Caco-2 (cell line): ENCODE results near the gene PTPRB. TPM values are rescaled to one million over a fixed set of nuclear protein-coding genes. Genes with fewer than 3 reads are reported as not detected.

Experiments
- BruUV-seq: library from RNA; stranded (reverse); fragments of 400-500 nt; replicated peaks from 2 replicates; lab custom pipeline; 2021; lab: Mats Ljungman, UMichigan
- CTCF ChIA-PET: fragments of 300-600 bp; sonication (Branson Sonifier 250); formaldehyde crosslinking; loops from one replicate; lab custom pipeline; 2022; ENCODE audit warnings: antibody characterized with exemption; lab: Charles Lee
- POLR2A ChIA-PET: fragments of 300-600 bp; sonication (Branson Sonifier 250); formaldehyde crosslinking; loops from one replicate; lab custom pipeline; 2022; ENCODE audit warnings: antibody characterized with exemption; lab: Charles Lee
- DNase-seq, 2 experiments: peaks; one replicate each; pipeline versions ENCODE4 v3.0.0 to v3.0.0-alpha.2; 2020 to 2022
- H3K27me3 ChIP-seq: replicated peaks from 2 replicates; pipeline ENCODE4 v1.6.0; 2011; ENCODE audit warnings: low read length; ENCODE audit not compliant: control insufficient read depth, insufficient read depth
- H3K36me3 ChIP-seq: 2 replicates; pipeline ENCODE4 v1.5.1; 2011; ENCODE audit warnings: low read length; ENCODE audit not compliant: control insufficient read depth, insufficient read depth
- H3K4me1 ChIP-seq: fragments of 250-450 bp; sonication (Bioruptor Pico); 2 replicates; pipeline ENCODE4 v1.5.1; 2020; ENCODE audit warnings: mild to moderate bottlenecking
- H3K4me3 ChIP-seq: 2 replicates; pipeline ENCODE4 v1.5.1; 2011; ENCODE audit warnings: low read depth, mild to moderate bottlenecking, control low read depth, low read length
- H3K9me3 ChIP-seq: fragments of 250-450 bp; sonication (Bioruptor Pico); 2 replicates; pipeline ENCODE4 v1.5.1; 2020; ENCODE audit warnings: mild to moderate bottlenecking, moderate library complexity
- H3K27ac Mint-ChIP-seq: one replicate; pipeline ENCODE4 v1.8.0; 2022; ENCODE audit warnings: mixed read lengths; ENCODE audit not compliant: unreplicated experiment
- H3K27me3 Mint-ChIP-seq: one replicate; pipeline ENCODE4 v1.8.0; 2022; ENCODE audit warnings: mixed read lengths; ENCODE audit not compliant: insufficient read depth, unreplicated experiment
- H3K36me3 Mint-ChIP-seq: one replicate; pipeline ENCODE4 v1.8.0; 2022; ENCODE audit warnings: mild to moderate bottlenecking, mixed read lengths; ENCODE audit not compliant: insufficient read depth, unreplicated experiment
- H3K4me1 Mint-ChIP-seq: one replicate; pipeline ENCODE4 v1.8.0; 2022; ENCODE audit warnings: low read depth, mixed read lengths; ENCODE audit not compliant: unreplicated experiment
- H3K4me3 Mint-ChIP-seq: one replicate; pipeline ENCODE4 v1.8.0; 2022; ENCODE audit warnings: mild to moderate bottlenecking, moderate library complexity, mixed read lengths; ENCODE audit not compliant: unreplicated experiment
- H3K9me3 Mint-ChIP-seq: one replicate; pipeline ENCODE4 v1.8.0; 2022; ENCODE audit warnings: mixed read lengths; ENCODE audit not compliant: unreplicated experiment
- intact Hi-C: fragments of 100-400 bp; cut with micrococcal nuclease; formaldehyde crosslinking; loops from one replicate; pipeline ENCODE4 v1.10.0; 2022; ENCODE audit not compliant: unreplicated experiment
- total RNA-seq: library from RNA; stranded (reverse); gene quantifications from 2 replicates; pipeline ENCODE4 v1.2.3, GENCODE V29; 2022
- TF ChIP-seq, protein P1 (sequence below), 2 experiments: fragments of 200-600 bp in 1 of 2; IDR thresholded peaks; 1 replicate in 1 of 2; 2 replicates in 1 of 2; pipeline versions ENCODE4 v1.5.1 to v1.8.0; 2011 to 2022; ENCODE audit warnings: antibody characterized with exemption in 1 of 2, control low read depth in 1 of 2, inconsistent platforms in 1 of 2, low read depth in 1 of 2, low read length in 1 of 2, mild to moderate bottlenecking in 1 of 2, moderate library complexity in 1 of 2; ENCODE audit not compliant: insufficient read depth in 1 of 2, severe bottlenecking in 1 of 2, unreplicated experiment in 1 of 2

Gene PTPRB
- total RNA-seq, 1 experiment from 2014 or later: 0.73 TPM

DNA sequence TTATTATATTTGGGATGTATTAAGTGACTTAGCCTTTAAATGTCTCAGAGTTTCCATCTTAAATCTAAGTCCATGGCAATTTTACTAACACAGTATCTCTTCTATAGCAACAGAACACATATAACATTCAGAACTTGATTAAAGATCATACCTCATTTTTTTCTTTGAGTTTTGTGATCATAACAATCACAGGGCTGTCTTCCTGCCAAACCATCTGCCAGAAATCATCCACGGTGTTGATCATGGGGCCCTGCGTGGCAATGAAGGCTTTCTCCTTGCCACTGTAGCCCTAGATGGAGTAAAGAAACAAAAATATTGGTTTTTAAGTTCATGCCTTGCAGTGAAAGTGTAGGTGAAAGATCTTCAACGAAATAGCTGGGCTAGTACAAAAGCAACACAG, 46.7 kb upstream of the PTPRB start:
- H3K4me3 ChIP-seq: no peak overlapping the region
- H3K9me3 Mint-ChIP-seq: no peaks in the 10 kb centered on the region
- H3K4me3 Mint-ChIP-seq: no peak overlapping the region
- no peaks in the 10 kb centered on the region for H3K27me3 ChIP-seq
- no TSS peak for BruUV-seq
- no peaks in the 10 kb centered on the region for H3K4me1 Mint-ChIP-seq
- no peaks in the 10 kb centered on the region for H3K36me3 Mint-ChIP-seq
- no peaks in the 10 kb centered on the region for H3K4me1 ChIP-seq
- H3K27me3 Mint-ChIP-seq: no peaks in the 10 kb centered on the region
- no peak for DNase-seq
- no peaks in the 10 kb centered on the region for H3K9me3 ChIP-seq
- ChIA-PET POLR2A (no interaction called here), CTCF (no interaction called here)
- H3K36me3 ChIP-seq: no peaks in the 10 kb centered on the region
- TF ChIP-seq, protein P1, sequence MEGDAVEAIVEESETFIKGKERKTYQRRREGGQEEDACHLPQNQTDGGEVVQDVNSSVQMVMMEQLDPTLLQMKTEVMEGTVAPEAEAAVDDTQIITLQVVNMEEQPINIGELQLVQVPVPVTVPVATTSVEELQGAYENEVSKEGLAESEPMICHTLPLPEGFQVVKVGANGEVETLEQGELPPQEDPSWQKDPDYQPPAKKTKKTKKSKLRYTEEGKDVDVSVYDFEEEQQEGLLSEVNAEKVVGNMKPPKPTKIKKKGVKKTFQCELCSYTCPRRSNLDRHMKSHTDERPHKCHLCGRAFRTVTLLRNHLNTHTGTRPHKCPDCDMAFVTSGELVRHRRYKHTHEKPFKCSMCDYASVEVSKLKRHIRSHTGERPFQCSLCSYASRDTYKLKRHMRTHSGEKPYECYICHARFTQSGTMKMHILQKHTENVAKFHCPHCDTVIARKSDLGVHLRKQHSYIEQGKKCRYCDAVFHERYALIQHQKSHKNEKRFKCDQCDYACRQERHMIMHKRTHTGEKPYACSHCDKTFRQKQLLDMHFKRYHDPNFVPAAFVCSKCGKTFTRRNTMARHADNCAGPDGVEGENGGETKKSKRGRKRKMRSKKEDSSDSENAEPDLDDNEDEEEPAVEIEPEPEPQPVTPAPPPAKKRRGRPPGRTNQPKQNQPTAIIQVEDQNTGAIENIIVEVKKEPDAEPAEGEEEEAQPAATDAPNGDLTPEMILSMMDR (IDR thresholded peaks at IDR 0.05; ENCODE audit: insufficient read depth in 1 of 2, low read depth in 1 of 2, low read length in 1 of 2, severe bottlenecking in 1 of 2, unreplicated experiment in 1 of 2): no peak
- intact Hi-C loops: no loop called here
- H3K27ac Mint-ChIP-seq: no peak overlapping the region

DNA sequence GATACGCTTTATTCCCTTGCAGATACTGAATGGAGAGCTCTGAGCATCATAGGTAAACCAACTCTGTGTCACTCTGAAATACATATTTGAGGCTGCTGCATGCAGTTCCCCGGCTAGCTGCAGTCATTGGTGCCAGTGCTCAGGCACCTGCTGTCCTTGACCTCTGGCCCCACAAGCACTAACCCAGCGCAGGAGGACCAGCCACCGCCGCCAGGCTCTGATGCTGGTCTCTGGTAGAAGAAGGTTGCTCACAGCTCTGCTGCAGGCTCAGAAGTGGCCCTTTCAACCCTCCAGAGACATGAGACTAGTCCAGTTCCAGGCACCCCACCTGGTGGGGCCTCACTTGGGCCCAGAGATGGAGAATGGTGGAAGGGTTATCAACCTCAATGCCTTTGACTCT, 34.5 kb upstream of the PTPRB start:
- TF ChIP-seq, protein P1 (IDR thresholded peaks at IDR 0.05; ENCODE audit: insufficient read depth in 1 of 2, low read depth in 1 of 2, low read length in 1 of 2, severe bottlenecking in 1 of 2, unreplicated experiment in 1 of 2): no peak
- Mint-ChIP-seq H3K27me3 (peaks cover 8% of the 10 kb centered on the region), H3K4me1 (no peaks in the 10 kb centered on the region), H3K4me3 (no peak overlapping the region), H3K9me3 (no peaks in the 10 kb centered on the region), H3K36me3 (no peaks in the 10 kb centered on the region), H3K27ac (no peak overlapping the region)
- no peaks in the 10 kb centered on the region for H3K9me3 ChIP-seq
- no TSS peak for BruUV-seq
- no peaks in the 10 kb centered on the region for H3K36me3 ChIP-seq
- no peak for DNase-seq
- CTCF ChIA-PET: no interaction called here
- no peak overlapping the region for H3K4me3 ChIP-seq
- no peaks in the 10 kb centered on the region for H3K4me1 ChIP-seq
- H3K27me3 ChIP-seq: no peaks in the 10 kb centered on the region
- intact Hi-C loops: no loop called here
- POLR2A ChIA-PET: no interaction called here

DNA sequence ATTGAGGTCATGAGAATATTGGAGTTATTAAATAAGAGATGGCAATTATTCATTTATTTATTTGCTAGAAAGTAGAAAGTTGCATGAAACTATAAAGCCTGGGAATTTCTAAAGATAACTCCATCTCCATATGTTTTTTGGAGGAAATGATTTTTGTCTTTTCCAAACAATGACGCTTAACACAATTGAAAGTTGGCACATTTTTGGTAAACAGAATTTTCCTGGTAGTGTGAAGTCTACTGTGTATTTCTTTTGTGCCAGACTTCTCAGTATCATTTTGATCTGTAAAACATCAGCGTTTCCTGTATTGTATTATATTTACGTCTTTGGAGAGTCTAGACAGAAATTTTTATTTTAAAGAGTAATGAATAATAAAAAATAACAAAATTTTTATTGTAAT, 33.7 kb upstream of the PTPRB start:
- no peak overlapping the region for H3K4me3 Mint-ChIP-seq

More for the DNA sequence above, 33.7 kb upstream of the PTPRB start:
- POLR2A ChIA-PET: no interaction called here
- no TSS peak for BruUV-seq
- Mint-ChIP-seq H3K27ac (no peak overlapping the region), H3K36me3 (no peaks in the 10 kb centered on the region), H3K4me1 (no peaks in the 10 kb centered on the region), H3K9me3 (no peaks in the 10 kb centered on the region), H3K27me3 (peaks cover 8% of the 10 kb centered on the region)
- Histone ChIP-seq H3K27me3 (no peaks in the 10 kb centered on the region), H3K4me3 (no peak overlapping the region), H3K4me1 (no peaks in the 10 kb centered on the region), H3K36me3 (no peaks in the 10 kb centered on the region), H3K9me3 (no peaks in the 10 kb centered on the region)
- intact Hi-C loops: no loop called here
- no peak for DNase-seq
- CTCF ChIA-PET: no interaction called here
- TF ChIP-seq, protein P1 (IDR thresholded peaks at IDR 0.05; ENCODE audit: insufficient read depth in 1 of 2, low read depth in 1 of 2, low read length in 1 of 2, severe bottlenecking in 1 of 2, unreplicated experiment in 1 of 2): no peak
